GM12875 (cell line): ENCODE measurements around the gene HOXB9.
A peak's percentile ranks its signal among the peaks of the same experiment; 100 is the strongest.

Experiments
- H3K4me3 ChIP-seq: one replicate; pipeline ENCODE4 v1.5.1; 2011; ENCODE audit warnings: low read depth, low read length, control low read depth
- CTCF ChIP-seq: IDR thresholded peaks from 2 replicates; pipeline ENCODE4 v1.5.1; 2011; ENCODE audit warnings: low read depth, mild to moderate bottlenecking, control low read depth, inconsistent platforms, low read length, moderate library complexity, borderline replicate concordance; ENCODE audit not compliant: insufficient read depth

Gene HOXB9

GRCh38 chr17:48596000-48596734 lies 30.0 kb downstream of the HOXB9 start:
- H3K4me3 ChIP-seq: peak overlapping the region; percentile 0
- no peak for TF ChIP-seq CTCF

- no peak overlapping the region for H3K4me3 ChIP-seq
- no peak for TF ChIP-seq CTCF
These were observed 30.7 kb downstream of the HOXB9 start for GRCh38 chr17:48595278-48595999.

- no peak for TF ChIP-seq CTCF
- no peak overlapping the region for H3K4me3 ChIP-seq
These were observed 31.4 kb downstream of the HOXB9 start for GRCh38 chr17:48594538-48595277.

GRCh38 chr17:48593840-48594537 lies 32.2 kb downstream of the HOXB9 start:
- peak; percentile 93 for TF ChIP-seq CTCF
- peak overlapping the region; percentile 38 for H3K4me3 ChIP-seq

- TF ChIP-seq CTCF: no peak
- H3K4me3 ChIP-seq: peak within 1 kb of the TSS; percentile 38
These were observed 32.9 kb downstream of the HOXB9 start, which contains the start of gene HOXB5 for GRCh38 chr17:48593126-48593829. Gene HOXB5 (minus strand): TSS chr17:48593779. CDS start chr17:48593682, 97 bp downstream.

GRCh38 chr17:48592577-48592976 lies 33.6 kb downstream of the HOXB9 start:
- no peak overlapping the region for H3K4me3 ChIP-seq

More at GRCh38 chr17:48592577-48592976, 33.6 kb downstream of the HOXB9 start:
- no peak for TF ChIP-seq CTCF
